Astrocyte (in vitro differentiated cells and primary cell): ENCODE measurements around the gene ADAM23. TPM values are rescaled to one million over a fixed set of nuclear protein-coding genes. Genes with fewer than 3 reads are reported as not detected.

Experiments used
- DNase-seq: peaks from one replicate; pipeline ENCODE4 v3.0.0-alpha.2; 2010; ENCODE audit warnings: low read depth
- FAIRE-seq: peaks from 2 replicates; lab custom pipeline; 2011; peaks lifted over from hg19 to GRCh38; lab: Jason Lieb, UNC
- H2AFZ ChIP-seq: 2 replicates; pipeline ENCODE4 v1.6.0; 2012; ENCODE audit warnings: low read depth, low read length, inconsistent platforms
- H3K27ac ChIP-seq: 2 replicates; pipeline ENCODE4 v1.5.1; 2011; ENCODE audit warnings: low read depth, low read length, inconsistent platforms
- H3K27me3 ChIP-seq: 2 replicates; pipeline ENCODE4 v1.6.0; 2011; ENCODE audit warnings: low read length, inconsistent platforms; ENCODE audit not compliant: insufficient read depth
- H3K36me3 ChIP-seq: 2 replicates; pipeline ENCODE4 v1.5.1; 2011; ENCODE audit warnings: low read length, inconsistent platforms; ENCODE audit not compliant: insufficient read depth
- H3K4me1 ChIP-seq: 2 replicates; pipeline ENCODE4 v1.5.1; 2011; ENCODE audit warnings: low read length, inconsistent platforms; ENCODE audit not compliant: insufficient read depth
- H3K4me2 ChIP-seq: 2 replicates; pipeline ENCODE4 v1.6.0; 2012; ENCODE audit warnings: low read length, inconsistent platforms
- H3K4me3 ChIP-seq: 2 replicates; pipeline ENCODE4 v1.5.1; 2011; ENCODE audit warnings: low read depth, mild to moderate bottlenecking, low read length, inconsistent platforms; ENCODE audit not compliant: insufficient read depth
- H3K79me2 ChIP-seq: 2 replicates; pipeline ENCODE4 v1.6.0; 2012; ENCODE audit warnings: mild to moderate bottlenecking, low read length, inconsistent platforms; ENCODE audit not compliant: insufficient read depth
- H3K9ac ChIP-seq: 2 replicates; pipeline ENCODE4 v1.6.0; 2012; ENCODE audit warnings: mild to moderate bottlenecking, low read length, inconsistent platforms
- H3K9me3 ChIP-seq: 2 replicates; pipeline ENCODE4 v1.5.1; 2012; ENCODE audit warnings: low read depth, mild to moderate bottlenecking, low read length, inconsistent platforms; ENCODE audit not compliant: insufficient read depth
- H4K20me1 ChIP-seq: 2 replicates; pipeline ENCODE4 v1.6.0; 2012; ENCODE audit warnings: low read length, inconsistent platforms; ENCODE audit not compliant: insufficient read depth
- H3K27ac Mint-ChIP-seq: one replicate; pipeline ENCODE4 v1.8.0; 2021; ENCODE audit warnings: mild to moderate bottlenecking, mixed read lengths; ENCODE audit not compliant: unreplicated experiment
- H3K27me3 Mint-ChIP-seq: one replicate; pipeline ENCODE4 v1.8.0; 2021; ENCODE audit warnings: low read depth, mixed read lengths; ENCODE audit not compliant: unreplicated experiment
- H3K36me3 Mint-ChIP-seq: one replicate; pipeline ENCODE4 v1.8.0; 2021; ENCODE audit warnings: low read depth, mixed read lengths; ENCODE audit not compliant: unreplicated experiment
- H3K4me1 Mint-ChIP-seq: one replicate; pipeline ENCODE4 v1.8.0; 2021; ENCODE audit warnings: low read depth, mixed read lengths; ENCODE audit not compliant: unreplicated experiment
- H3K4me3 Mint-ChIP-seq: one replicate; pipeline ENCODE4 v1.8.0; 2021; ENCODE audit warnings: mild to moderate bottlenecking, moderate library complexity, mixed read lengths; ENCODE audit not compliant: unreplicated experiment
- H3K9me3 Mint-ChIP-seq: one replicate; pipeline ENCODE4 v1.8.0; 2021; ENCODE audit warnings: mild to moderate bottlenecking, mixed read lengths; ENCODE audit not compliant: unreplicated experiment
- EZH2 ChIP-seq: IDR thresholded peaks from 2 replicates; pipeline ENCODE4 v1.6.1; 2012; ENCODE audit warnings: mild to moderate bottlenecking, low read length, inconsistent platforms; ENCODE audit not compliant: insufficient read depth
- total RNA-seq: library from RNA; stranded (reverse); gene quantifications from 2 replicates; pipeline ENCODE4 v1.2.1, GENCODE V29; 2021
- TF ChIP-seq, protein P1 (sequence below): IDR thresholded peaks from 2 replicates; pipeline ENCODE4 v1.5.1; 2011; ENCODE audit warnings: low read depth, mild to moderate bottlenecking, inconsistent platforms, low read length, moderate library complexity; ENCODE audit not compliant: insufficient read depth

The ADAM23 gene
- total RNA-seq, 1 donor from 2014 or later, result 13.9 TPM

DNA sequence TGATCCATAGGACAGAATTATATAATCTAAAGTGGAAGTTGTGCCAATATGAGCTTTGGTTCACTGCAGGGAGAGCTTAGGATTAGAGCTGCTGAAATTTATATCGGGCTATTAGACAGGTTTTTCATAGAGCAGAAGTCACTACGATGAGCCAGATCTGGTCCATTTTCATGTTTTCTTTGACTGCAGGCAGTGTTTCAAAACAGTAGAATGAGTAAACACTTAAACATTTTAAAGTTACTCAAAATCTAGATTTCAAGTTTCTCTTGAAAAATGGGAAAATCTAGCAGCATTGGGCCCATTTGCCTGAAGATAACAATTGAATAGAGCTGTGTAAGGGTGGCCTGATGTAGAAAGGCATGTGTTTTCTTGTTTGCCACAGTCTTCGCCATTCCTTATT lies 14.5 kb upstream of the ADAM23 start:
- Histone ChIP-seq H3K36me3 (no peaks in the 10 kb centered on the region), H3K4me2 (no peak overlapping the region), H3K4me1 (no peaks in the 10 kb centered on the region), H3K27me3 (no peaks in the 10 kb centered on the region), H3K9ac (no peak overlapping the region), H3K79me2 (no peaks in the 10 kb centered on the region), H3K9me3 (no peaks in the 10 kb centered on the region), H2AFZ (no peak overlapping the region), H3K4me3 (no peak overlapping the region), H4K20me1 (no peaks in the 10 kb centered on the region), H3K27ac (no peak overlapping the region)
- Mint-ChIP-seq H3K27me3 (no peaks in the 10 kb centered on the region), H3K9me3 (no peaks in the 10 kb centered on the region), H3K27ac (no peak overlapping the region), H3K36me3 (no peaks in the 10 kb centered on the region), H3K4me3 (no peak overlapping the region), H3K4me1 (peaks cover 9% of the 10 kb centered on the region)
- TF ChIP-seq, protein P1, sequence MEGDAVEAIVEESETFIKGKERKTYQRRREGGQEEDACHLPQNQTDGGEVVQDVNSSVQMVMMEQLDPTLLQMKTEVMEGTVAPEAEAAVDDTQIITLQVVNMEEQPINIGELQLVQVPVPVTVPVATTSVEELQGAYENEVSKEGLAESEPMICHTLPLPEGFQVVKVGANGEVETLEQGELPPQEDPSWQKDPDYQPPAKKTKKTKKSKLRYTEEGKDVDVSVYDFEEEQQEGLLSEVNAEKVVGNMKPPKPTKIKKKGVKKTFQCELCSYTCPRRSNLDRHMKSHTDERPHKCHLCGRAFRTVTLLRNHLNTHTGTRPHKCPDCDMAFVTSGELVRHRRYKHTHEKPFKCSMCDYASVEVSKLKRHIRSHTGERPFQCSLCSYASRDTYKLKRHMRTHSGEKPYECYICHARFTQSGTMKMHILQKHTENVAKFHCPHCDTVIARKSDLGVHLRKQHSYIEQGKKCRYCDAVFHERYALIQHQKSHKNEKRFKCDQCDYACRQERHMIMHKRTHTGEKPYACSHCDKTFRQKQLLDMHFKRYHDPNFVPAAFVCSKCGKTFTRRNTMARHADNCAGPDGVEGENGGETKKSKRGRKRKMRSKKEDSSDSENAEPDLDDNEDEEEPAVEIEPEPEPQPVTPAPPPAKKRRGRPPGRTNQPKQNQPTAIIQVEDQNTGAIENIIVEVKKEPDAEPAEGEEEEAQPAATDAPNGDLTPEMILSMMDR, result no peak
- TF ChIP-seq EZH2, result no peak
- DNase-seq (no peak), FAIRE-seq (no peak)

DNA sequence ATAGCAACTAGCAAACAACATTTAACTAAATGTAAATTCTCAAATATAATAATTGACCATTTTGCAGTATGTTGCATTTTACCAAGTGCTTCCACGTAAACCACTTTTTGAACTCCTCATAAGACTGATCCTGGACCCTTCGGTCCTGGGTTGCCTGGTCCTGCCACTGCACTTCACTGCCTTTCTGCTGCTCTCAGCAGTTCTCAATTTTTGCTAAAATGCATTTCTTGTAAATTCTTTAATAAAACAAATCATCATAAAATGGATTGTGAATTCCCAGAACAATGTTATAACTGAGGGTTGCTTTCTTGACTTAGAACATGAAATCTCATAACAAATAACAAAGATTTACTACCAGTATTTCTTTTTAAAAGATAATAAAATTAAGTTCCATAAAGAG lies 12.9 kb upstream of the ADAM23 start:
- Histone ChIP-seq H3K9me3 (no peaks in the 10 kb centered on the region), H3K4me3 (no peak overlapping the region), H3K9ac (no peak overlapping the region), H2AFZ (no peak overlapping the region), H3K36me3 (no peaks in the 10 kb centered on the region), H4K20me1 (no peaks in the 10 kb centered on the region), H3K4me1 (no peaks in the 10 kb centered on the region), H3K27me3 (peaks cover under 1% of the 10 kb centered on the region), H3K79me2 (no peaks in the 10 kb centered on the region), H3K27ac (no peak overlapping the region), H3K4me2 (no peak overlapping the region)
- Mint-ChIP-seq H3K4me1 (no peaks in the 10 kb centered on the region), H3K9me3 (no peaks in the 10 kb centered on the region), H3K4me3 (no peak overlapping the region), H3K27ac (no peak overlapping the region), H3K27me3 (no peaks in the 10 kb centered on the region), H3K36me3 (no peaks in the 10 kb centered on the region)
- TF ChIP-seq, protein P1, result no peak
- no peak for TF ChIP-seq EZH2
- FAIRE-seq (no peak), DNase-seq (no peak)

DNA sequence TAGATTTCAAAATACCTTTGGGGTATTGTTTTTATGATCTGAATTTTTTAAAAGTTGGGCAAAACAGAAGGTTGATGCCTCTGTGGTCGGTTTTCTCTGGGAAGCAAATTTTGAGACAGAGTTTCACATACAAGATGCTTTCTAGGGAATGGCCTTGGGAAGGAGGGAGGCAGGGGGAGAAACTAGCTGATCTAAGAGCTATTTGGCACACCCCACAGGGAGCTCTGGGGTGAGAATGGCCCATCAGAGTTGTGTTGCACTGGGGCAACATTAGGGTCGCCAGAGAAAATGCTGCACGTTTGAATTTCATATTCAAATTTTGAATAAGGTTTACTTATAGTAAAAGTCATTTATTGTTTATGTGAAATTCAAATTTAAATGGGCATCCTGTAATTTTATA lies 11.9 kb upstream of the ADAM23 start:
- no peaks in the 10 kb centered on the region for H3K36me3 ChIP-seq
- H3K27ac ChIP-seq, result no peak overlapping the region
- no peak overlapping the region for H2AFZ ChIP-seq
- H3K27me3 ChIP-seq, result peaks cover 5% of the 10 kb centered on the region
- H3K4me3 ChIP-seq, result no peak overlapping the region
- Mint-ChIP-seq H3K4me3 (no peak overlapping the region), H3K9me3 (no peaks in the 10 kb centered on the region), H3K36me3 (no peaks in the 10 kb centered on the region), H3K4me1 (no peaks in the 10 kb centered on the region), H3K27me3 (peaks cover 2% of the 10 kb centered on the region), H3K27ac (no peak overlapping the region)
- H3K79me2 ChIP-seq, result no peaks in the 10 kb centered on the region
- TF ChIP-seq EZH2, result no peak
- TF ChIP-seq, protein P1, result no peak
- DNase-seq (no peak), FAIRE-seq (no peak)
- no peaks in the 10 kb centered on the region for H3K9me3 ChIP-seq
- no peaks in the 10 kb centered on the region for H4K20me1 ChIP-seq
- no peak overlapping the region for H3K9ac ChIP-seq
- no peaks in the 10 kb centered on the region for H3K4me1 ChIP-seq
- no peak overlapping the region for H3K4me2 ChIP-seq
